SK-N-SH (cell line): ENCODE data around the gene LSR. TPM values are rescaled to one million over a fixed set of nuclear protein-coding genes. Genes with fewer than 3 reads are reported as not detected.

Experiments
- CTCF ChIA-PET: fragments of 300-600, 350-600 bp; formaldehyde crosslinking; extraction: SDS; loops from one replicate; lab custom pipeline; 2021; lab: Yijun Ruan, JAX
- POLR2A ChIA-PET: fragments of 350-600 bp; sonication (Branson Sonifier 250); formaldehyde crosslinking; extraction: SDS; loops from one replicate; lab custom pipeline; 2020; ENCODE audit warnings: antibody characterized with exemption, inconsistent platforms; lab: Yijun Ruan, JAX
- DNase-seq: peaks from one replicate; pipeline ENCODE4 v3.0.0; 2012
- H2AFZ ChIP-seq: fragments of 200-600 bp; sonication (generic); 2 replicates; pipeline ENCODE4 v1.8.1; 2016; ENCODE audit warnings: antibody characterized with exemption, mild to moderate bottlenecking, low read depth
- H3F3A ChIP-seq: fragments of 200-600 bp; sonication (generic); replicated peaks from 2 replicates; pipeline ENCODE3; 2016; ENCODE audit warnings: antibody characterized with exemption, mild to moderate bottlenecking; ENCODE audit not compliant: insufficient read depth
- H3K27ac ChIP-seq, 2 experiments: fragments of 200-500 bp in 1 of 2; fragments of 200-600 bp in 1 of 2; sonication (Bioruptor generic) in 1 of 2; sonication (generic), shearing (Covaris generic) in 1 of 2; 2 replicates each; pipeline versions ENCODE4 v1.5.1 to v1.6.1; 2014 to 2016; ENCODE audit warnings: low read depth in 2 of 2, inconsistent platforms in 1 of 2, low read length in 1 of 2, mild to moderate bottlenecking in 1 of 2, mixed read lengths in 1 of 2
- H3K27me3 ChIP-seq: fragments of 200-600 bp; sonication (generic), shearing (Covaris generic); 2 replicates; pipeline ENCODE4 v1.6.1; 2016; ENCODE audit warnings: mixed run types; ENCODE audit not compliant: insufficient read depth
- H3K36me3 ChIP-seq, 2 experiments: fragments of 200-500 bp in 1 of 2; fragments of 200-600 bp in 1 of 2; sonication (Bioruptor generic) in 1 of 2; sonication (generic) in 1 of 2; replicated peaks in 1 of 2; 2 replicates each; pipeline versions ENCODE3 to v1.5.1; 2014 to 2016; ENCODE audit warnings: low read length in 1 of 2, mild to moderate bottlenecking in 1 of 2; ENCODE audit not compliant: insufficient read depth in 2 of 2, control insufficient read depth in 1 of 2
- H3K4me1 ChIP-seq, 2 experiments: fragments of 200-500 bp in 1 of 2; fragments of 200-600 bp in 1 of 2; sonication (Bioruptor generic) in 1 of 2; sonication (generic), shearing (Covaris generic) in 1 of 2; 2 replicates each; pipeline versions ENCODE4 v1.5.1 to v1.6.1; 2014 to 2016; ENCODE audit warnings: low read depth in 1 of 2, low read length in 1 of 2, mixed run types in 1 of 2; ENCODE audit not compliant: insufficient read depth in 2 of 2, control insufficient read depth in 1 of 2
- H3K4me2 ChIP-seq: fragments of 200-600 bp; sonication (generic), shearing (Covaris generic); 2 replicates; pipeline ENCODE4 v1.6.1; 2017; ENCODE audit warnings: mixed run types
- H3K4me3 ChIP-seq, 2 experiments: fragments of 200-500 bp in 1 of 2; fragments of 200-600 bp in 1 of 2; sonication (Bioruptor generic) in 1 of 2; sonication (generic), shearing (Covaris generic) in 1 of 2; 2 replicates each; pipeline versions ENCODE4 v1.5.1 to v1.8.1; 2014 to 2016; ENCODE audit warnings: low read depth in 2 of 2, inconsistent platforms in 1 of 2, low read length in 1 of 2, mild to moderate bottlenecking in 1 of 2, mixed read lengths in 1 of 2, moderate library complexity in 1 of 2
- H3K79me2 ChIP-seq: fragments of 200-600 bp; sonication (generic); 2 replicates; pipeline ENCODE4 v1.8.1; 2017; ENCODE audit warnings: mild to moderate bottlenecking; ENCODE audit not compliant: insufficient read depth
- H3K9ac ChIP-seq: fragments of 200-600 bp; sonication (generic); 2 replicates; pipeline ENCODE4 v1.6.1; 2017; ENCODE audit warnings: mixed run types
- H3K9me2 ChIP-seq: fragments of 200-600 bp; sonication (generic); 2 replicates; pipeline ENCODE4 v1.6.1; 2017; ENCODE audit warnings: mixed run types
- H3K9me3 ChIP-seq: fragments of 200-600 bp; sonication (generic); 2 replicates; pipeline ENCODE4 v1.6.1; 2017; ENCODE audit warnings: mixed run types, mild to moderate bottlenecking, moderate library complexity
- H4K20me1 ChIP-seq: fragments of 200-600 bp; sonication (generic); 2 replicates; pipeline ENCODE4 v1.6.1; 2017; ENCODE audit warnings: mild to moderate bottlenecking, mixed run types; ENCODE audit not compliant: insufficient read depth
- ELF1 ChIP-seq: IDR thresholded peaks from 2 replicates; pipeline ENCODE4 v1.4.0; 2012
- EP300 ChIP-seq, 2 experiments: IDR thresholded peaks; 2 replicates each; pipeline versions ENCODE4 v1.4.0 to v1.6.1; 2012; ENCODE audit warnings: borderline replicate concordance in 1 of 2, low read depth in 1 of 2, low read length in 1 of 2
- EZH2phosphoT487 ChIP-seq: fragments of 200-600 bp; sonication (generic); IDR thresholded peaks from 2 replicates; pipeline ENCODE4 v1.6.1; 2017; ENCODE audit warnings: low read depth, mixed run types, mild to moderate bottlenecking, antibody characterized with exemption, moderate library complexity, borderline replicate concordance
- GABPA ChIP-seq: IDR thresholded peaks from 2 replicates; pipeline ENCODE4 v1.4.0; 2012; ENCODE audit warnings: low read depth, mild to moderate bottlenecking
- RCOR1 ChIP-seq: fragments of 150-350 bp; IDR thresholded peaks from 2 replicates; pipeline ENCODE4 v1.6.1; 2017; ENCODE audit warnings: antibody characterized with exemption, low read length
- RFX5 ChIP-seq: IDR thresholded peaks from 2 replicates; pipeline ENCODE4 v1.6.1; 2012; ENCODE audit warnings: mild to moderate bottlenecking, improper control_type of control experiment, low read length
- SMC3 ChIP-seq: IDR thresholded peaks from 2 replicates; pipeline ENCODE4 v1.6.1; 2012; ENCODE audit warnings: low read depth, low read length, improper control_type of control experiment
- TAF1 ChIP-seq: IDR thresholded peaks from 2 replicates; pipeline ENCODE4 v1.6.1; 2012; ENCODE audit warnings: low read depth, mild to moderate bottlenecking, low read length, moderate library complexity, borderline replicate concordance
- TCF12 ChIP-seq: IDR thresholded peaks from 2 replicates; pipeline ENCODE4 v1.4.0; 2012
- WGBS: methylation state at CpG from one replicate; pipeline ENCODE4 v1.1.6; 2017; ENCODE audit warnings: low lambda C conversion rate; 5-methylcytosine and 5-hydroxymethylcytosine counted together
- polyA plus RNA-seq, 3 experiments: library from polyadenylated mRNA; depleted of rRNA; stranded (reverse); fragments of >200 nt; gene quantifications; 2 replicates each; pipeline ENCODE4 v1.2.3, GENCODE V29; 2012
- TF ChIP-seq, protein P1 (sequence below): IDR thresholded peaks from 2 replicates; pipeline ENCODE4 v1.4.0; 2012; ENCODE audit warnings: low read depth, borderline replicate concordance
- TF ChIP-seq, protein P2 (sequence below): fragments of 200-600 bp; sonication (generic); IDR thresholded peaks from 2 replicates; pipeline ENCODE4 v1.6.1; 2017; ENCODE audit warnings: antibody characterized with exemption, mild to moderate bottlenecking, moderate library complexity
- TF ChIP-seq, protein P3 (sequence below): IDR thresholded peaks from 2 replicates; pipeline ENCODE4 v1.4.0; 2012; ENCODE audit warnings: low read depth, borderline replicate concordance
- TF ChIP-seq, protein P4 (sequence below): IDR thresholded peaks from 2 replicates; pipeline ENCODE4 v1.6.1; 2012; ENCODE audit warnings: mild to moderate bottlenecking, low read depth, low read length, moderate library complexity
- TF ChIP-seq, protein P5 (sequence below): IDR thresholded peaks from 2 replicates; pipeline ENCODE4; 2012

LSR gene
- polyA plus RNA-seq, 1 of the 3 experiments (the other 2 are of a cell fraction): 0.62 TPM

DNA sequence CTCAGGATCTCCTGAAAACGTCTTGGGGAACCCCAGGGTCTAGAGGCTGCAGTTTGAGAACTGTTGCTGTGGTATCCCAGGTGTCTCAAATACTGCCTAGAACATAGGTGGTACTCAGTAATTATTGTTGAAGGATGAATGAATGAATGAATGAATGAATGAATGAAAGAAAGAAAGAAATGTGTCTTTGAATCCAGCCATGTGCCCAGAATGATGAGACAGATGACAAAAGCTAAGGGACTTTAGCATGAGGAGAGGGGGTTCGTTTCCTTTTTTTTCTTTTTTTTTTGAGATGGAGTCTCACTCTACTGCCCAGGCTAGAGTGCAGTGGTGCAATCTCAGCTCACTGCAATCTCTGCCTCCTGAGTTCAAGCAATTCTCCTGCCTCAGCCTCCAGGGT lies 7.8 kb downstream of the LSR start:
- H4K20me1 ChIP-seq: no peaks in the 10 kb centered on the region
- H3K4me1 ChIP-seq: peaks cover 0 to under 1% of the 10 kb centered on the region in 2 experiments; a peak in 1 of 4 replicates
- H3K9me3 ChIP-seq: no peaks in the 10 kb centered on the region
- H2AFZ ChIP-seq: no peak overlapping the region
- no peak overlapping the region for H3K27ac ChIP-seq
- peaks cover 31% of the 10 kb centered on the region; the same call in 1 of the 2 replicates for H3K27me3 ChIP-seq
- no peaks in the 10 kb centered on the region for H3K79me2 ChIP-seq
- CTCF ChIA-PET: interaction anchor here (0.8 kb wide), 1 partner anchor 190 kb away, joined by 3 read pairs; no protein-coding TSS in a partner anchor
- POLR2A ChIA-PET: interaction anchor here (0.6 kb wide), 1 partner anchor 303 kb away, joined by 4 read pairs; no protein-coding TSS in a partner anchor
- H3K36me3 ChIP-seq: no peaks in the 10 kb centered on the region
- DNase-seq: no peak
- 3% methylated on average over 2 of the region's 2 CpGs for WGBS
- no peak overlapping the region for H3K9ac ChIP-seq
- no peak overlapping the region for H3K4me3 ChIP-seq
- no peaks in the 10 kb centered on the region for H3K9me2 ChIP-seq
- TF ChIP-seq ELF1 (no peak), EZH2phosphoT487 (no peak), TCF12 (no peak), RFX5 (no peak), SMC3 (no peak), GABPA (no peak), EP300 (IDR thresholded peaks at IDR 0.05; ENCODE audit: borderline replicate concordance in 1 of 2, low read depth in 1 of 2, low read length in 1 of 2) (no peak)
- TF ChIP-seq, protein P1, sequence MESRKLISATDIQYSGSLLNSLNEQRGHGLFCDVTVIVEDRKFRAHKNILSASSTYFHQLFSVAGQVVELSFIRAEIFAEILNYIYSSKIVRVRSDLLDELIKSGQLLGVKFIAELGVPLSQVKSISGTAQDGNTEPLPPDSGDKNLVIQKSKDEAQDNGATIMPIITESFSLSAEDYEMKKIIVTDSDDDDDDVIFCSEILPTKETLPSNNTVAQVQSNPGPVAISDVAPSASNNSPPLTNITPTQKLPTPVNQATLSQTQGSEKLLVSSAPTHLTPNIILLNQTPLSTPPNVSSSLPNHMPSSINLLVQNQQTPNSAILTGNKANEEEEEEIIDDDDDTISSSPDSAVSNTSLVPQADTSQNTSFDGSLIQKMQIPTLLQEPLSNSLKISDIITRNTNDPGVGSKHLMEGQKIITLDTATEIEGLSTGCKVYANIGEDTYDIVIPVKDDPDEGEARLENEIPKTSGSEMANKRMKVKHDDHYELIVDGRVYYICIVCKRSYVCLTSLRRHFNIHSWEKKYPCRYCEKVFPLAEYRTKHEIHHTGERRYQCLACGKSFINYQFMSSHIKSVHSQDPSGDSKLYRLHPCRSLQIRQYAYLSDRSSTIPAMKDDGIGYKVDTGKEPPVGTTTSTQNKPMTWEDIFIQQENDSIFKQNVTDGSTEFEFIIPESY: no peak
- TF ChIP-seq, protein P2, sequence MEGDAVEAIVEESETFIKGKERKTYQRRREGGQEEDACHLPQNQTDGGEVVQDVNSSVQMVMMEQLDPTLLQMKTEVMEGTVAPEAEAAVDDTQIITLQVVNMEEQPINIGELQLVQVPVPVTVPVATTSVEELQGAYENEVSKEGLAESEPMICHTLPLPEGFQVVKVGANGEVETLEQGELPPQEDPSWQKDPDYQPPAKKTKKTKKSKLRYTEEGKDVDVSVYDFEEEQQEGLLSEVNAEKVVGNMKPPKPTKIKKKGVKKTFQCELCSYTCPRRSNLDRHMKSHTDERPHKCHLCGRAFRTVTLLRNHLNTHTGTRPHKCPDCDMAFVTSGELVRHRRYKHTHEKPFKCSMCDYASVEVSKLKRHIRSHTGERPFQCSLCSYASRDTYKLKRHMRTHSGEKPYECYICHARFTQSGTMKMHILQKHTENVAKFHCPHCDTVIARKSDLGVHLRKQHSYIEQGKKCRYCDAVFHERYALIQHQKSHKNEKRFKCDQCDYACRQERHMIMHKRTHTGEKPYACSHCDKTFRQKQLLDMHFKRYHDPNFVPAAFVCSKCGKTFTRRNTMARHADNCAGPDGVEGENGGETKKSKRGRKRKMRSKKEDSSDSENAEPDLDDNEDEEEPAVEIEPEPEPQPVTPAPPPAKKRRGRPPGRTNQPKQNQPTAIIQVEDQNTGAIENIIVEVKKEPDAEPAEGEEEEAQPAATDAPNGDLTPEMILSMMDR: no peak
- no peak overlapping the region for H3K4me2 ChIP-seq
- no peaks in the 10 kb centered on the region for H3F3A ChIP-seq

DNA sequence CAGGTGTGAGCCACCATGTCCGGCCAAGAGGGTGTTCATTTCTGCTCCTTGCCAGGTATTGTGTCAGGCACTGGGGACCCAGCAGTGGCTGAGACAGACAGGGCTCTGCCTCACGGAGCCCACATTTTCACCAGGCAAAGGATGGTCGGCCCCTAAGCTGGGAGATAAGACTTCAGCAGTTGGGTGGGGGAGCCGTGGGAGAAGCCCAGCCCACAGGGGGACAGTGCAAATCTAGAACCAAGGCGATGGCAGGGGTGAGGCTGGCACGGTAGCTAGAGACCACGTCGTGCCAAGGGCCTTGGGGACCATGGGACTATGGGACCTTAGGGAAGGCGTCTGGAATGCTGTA lies 8.3 kb downstream of the LSR start:
- Histone ChIP-seq H4K20me1 (no peaks in the 10 kb centered on the region), H3K9ac (no peak overlapping the region), H3K79me2 (no peaks in the 10 kb centered on the region), H3K4me3 (no peak overlapping the region), H3K27ac (no peak overlapping the region), H3K4me1 (peaks cover 0 to 6% of the 10 kb centered on the region in 2 experiments; a peak in 1 of 4 replicates), H2AFZ (no peak overlapping the region), H3K9me2 (no peaks in the 10 kb centered on the region), H3K36me3 (no peaks in the 10 kb centered on the region), H3K4me2 (no peak overlapping the region), H3K9me3 (no peaks in the 10 kb centered on the region), H3K27me3 (peaks cover 30% of the 10 kb centered on the region; the same call in 1 of the 2 replicates), H3F3A (no peaks in the 10 kb centered on the region)
- CTCF ChIA-PET: interaction anchor here (0.8 kb wide), 1 partner anchor 190 kb away, joined by 3 read pairs; no protein-coding TSS in a partner anchor
- POLR2A ChIA-PET: no interaction called here
- WGBS: 31% methylated on average over 9 of the region's 9 CpGs
- DNase-seq: no peak
- TF ChIP-seq, protein P3, sequence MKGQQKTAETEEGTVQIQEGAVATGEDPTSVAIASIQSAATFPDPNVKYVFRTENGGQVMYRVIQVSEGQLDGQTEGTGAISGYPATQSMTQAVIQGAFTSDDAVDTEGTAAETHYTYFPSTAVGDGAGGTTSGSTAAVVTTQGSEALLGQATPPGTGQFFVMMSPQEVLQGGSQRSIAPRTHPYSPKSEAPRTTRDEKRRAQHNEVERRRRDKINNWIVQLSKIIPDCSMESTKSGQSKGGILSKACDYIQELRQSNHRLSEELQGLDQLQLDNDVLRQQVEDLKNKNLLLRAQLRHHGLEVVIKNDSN: no peak
- TF ChIP-seq GABPA (no peak), ELF1 (no peak), TCF12 (no peak), RCOR1 (no peak), EZH2phosphoT487 (no peak), TAF1 (no peak)
- TF ChIP-seq, protein P4, sequence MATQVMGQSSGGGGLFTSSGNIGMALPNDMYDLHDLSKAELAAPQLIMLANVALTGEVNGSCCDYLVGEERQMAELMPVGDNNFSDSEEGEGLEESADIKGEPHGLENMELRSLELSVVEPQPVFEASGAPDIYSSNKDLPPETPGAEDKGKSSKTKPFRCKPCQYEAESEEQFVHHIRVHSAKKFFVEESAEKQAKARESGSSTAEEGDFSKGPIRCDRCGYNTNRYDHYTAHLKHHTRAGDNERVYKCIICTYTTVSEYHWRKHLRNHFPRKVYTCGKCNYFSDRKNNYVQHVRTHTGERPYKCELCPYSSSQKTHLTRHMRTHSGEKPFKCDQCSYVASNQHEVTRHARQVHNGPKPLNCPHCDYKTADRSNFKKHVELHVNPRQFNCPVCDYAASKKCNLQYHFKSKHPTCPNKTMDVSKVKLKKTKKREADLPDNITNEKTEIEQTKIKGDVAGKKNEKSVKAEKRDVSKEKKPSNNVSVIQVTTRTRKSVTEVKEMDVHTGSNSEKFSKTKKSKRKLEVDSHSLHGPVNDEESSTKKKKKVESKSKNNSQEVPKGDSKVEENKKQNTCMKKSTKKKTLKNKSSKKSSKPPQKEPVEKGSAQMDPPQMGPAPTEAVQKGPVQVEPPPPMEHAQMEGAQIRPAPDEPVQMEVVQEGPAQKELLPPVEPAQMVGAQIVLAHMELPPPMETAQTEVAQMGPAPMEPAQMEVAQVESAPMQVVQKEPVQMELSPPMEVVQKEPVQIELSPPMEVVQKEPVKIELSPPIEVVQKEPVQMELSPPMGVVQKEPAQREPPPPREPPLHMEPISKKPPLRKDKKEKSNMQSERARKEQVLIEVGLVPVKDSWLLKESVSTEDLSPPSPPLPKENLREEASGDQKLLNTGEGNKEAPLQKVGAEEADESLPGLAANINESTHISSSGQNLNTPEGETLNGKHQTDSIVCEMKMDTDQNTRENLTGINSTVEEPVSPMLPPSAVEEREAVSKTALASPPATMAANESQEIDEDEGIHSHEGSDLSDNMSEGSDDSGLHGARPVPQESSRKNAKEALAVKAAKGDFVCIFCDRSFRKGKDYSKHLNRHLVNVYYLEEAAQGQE: no peak
- TF ChIP-seq, protein P1: no peak
- TF ChIP-seq, protein P5, sequence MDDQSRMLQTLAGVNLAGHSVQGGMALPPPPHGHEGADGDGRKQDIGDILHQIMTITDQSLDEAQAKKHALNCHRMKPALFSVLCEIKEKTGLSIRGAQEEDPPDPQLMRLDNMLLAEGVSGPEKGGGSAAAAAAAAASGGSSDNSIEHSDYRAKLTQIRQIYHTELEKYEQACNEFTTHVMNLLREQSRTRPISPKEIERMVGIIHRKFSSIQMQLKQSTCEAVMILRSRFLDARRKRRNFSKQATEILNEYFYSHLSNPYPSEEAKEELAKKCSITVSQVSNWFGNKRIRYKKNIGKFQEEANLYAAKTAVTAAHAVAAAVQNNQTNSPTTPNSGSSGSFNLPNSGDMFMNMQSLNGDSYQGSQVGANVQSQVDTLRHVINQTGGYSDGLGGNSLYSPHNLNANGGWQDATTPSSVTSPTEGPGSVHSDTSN: no peak
